ENCODE results near the gene DPP10.

Gene DPP10

GRCh38 chr2:115484983-115485382 is 1042.5 kb downstream of the DPP10 start:
- no peak for DNase-seq

GRCh38 chr2:115491186-115491793 is 1048.8 kb downstream of the DPP10 start:
- DNase-seq, result no peak

GRCh38 chr2:115505331-115505730 is 1062.9 kb downstream of the DPP10 start:
- DNase-seq, result no peak

- DNase-seq, result no peak
Observed at GRCh38 chr2:115520727-115521126, 1078.3 kb downstream of the DPP10 start.

- peak; percentile 80 for DNase-seq
Observed at GRCh38 chr2:115524452-115524851, 1082.0 kb downstream of the DPP10 start.

GRCh38 chr2:115529627-115530026 is 1087.2 kb downstream of the DPP10 start:
- no peak for DNase-seq

- no peak for DNase-seq
Observed at GRCh38 chr2:115533081-115533480, 1090.6 kb downstream of the DPP10 start.

- no peak for DNase-seq
Observed at GRCh38 chr2:115541814-115542213, 1099.4 kb downstream of the DPP10 start.

- no peak for DNase-seq
Observed at GRCh38 chr2:115542331-115542730, 1099.9 kb downstream of the DPP10 start.

- no peak for DNase-seq
Observed at GRCh38 chr2:115543024-115543423, 1100.6 kb downstream of the DPP10 start.

- no peak for DNase-seq
Observed at GRCh38 chr2:115543461-115543860, 1101.0 kb downstream of the DPP10 start.

- DNase-seq, result no peak
Observed at GRCh38 chr2:115549611-115550130, 1107.2 kb downstream of the DPP10 start.

GRCh38 chr2:115552726-115553125 is 1110.3 kb downstream of the DPP10 start:
- DNase-seq, result no peak

GRCh38 chr2:115554153-115554552 is 1111.7 kb downstream of the DPP10 start:
- no peak for DNase-seq

GRCh38 chr2:115558725-115559124 is 1116.3 kb downstream of the DPP10 start:
- no peak for DNase-seq

- no peak for DNase-seq
Observed at GRCh38 chr2:115560666-115561065, 1118.2 kb downstream of the DPP10 start.

GRCh38 chr2:115568643-115569042 is 1126.2 kb downstream of the DPP10 start:
- DNase-seq, result no peak

- DNase-seq, result peak; percentile 48
Observed at GRCh38 chr2:115569547-115569946, 1127.1 kb downstream of the DPP10 start.

- no peak for DNase-seq
Observed at GRCh38 chr2:115572746-115573145, 1130.3 kb downstream of the DPP10 start.

GRCh38 chr2:115573756-115574155 is 1131.3 kb downstream of the DPP10 start:
- DNase-seq, result no peak

GRCh38 chr2:115574667-115575066 is 1132.2 kb downstream of the DPP10 start:
- no peak for DNase-seq

GRCh38 chr2:115580784-115581183 is 1138.3 kb downstream of the DPP10 start:
- no peak for DNase-seq

- no peak for DNase-seq
Observed at GRCh38 chr2:115584507-115584906, 1142.1 kb downstream of the DPP10 start.

GRCh38 chr2:115596659-115597375 is 1154.4 kb downstream of the DPP10 start:
- DNase-seq, result no peak

- DNase-seq, result no peak
Observed at GRCh38 chr2:115603285-115603684, 1160.8 kb downstream of the DPP10 start.
